Memory B cell (primary cell): ENCODE data around the gene DNAJC10.
"Not testable (repeated sequence)": the region's sequence is repeated elsewhere in the genome, so short reads cannot be mapped to it uniquely, and the experiment has no call there.

Experiments
- ATAC-seq: fragments of 150-1000 bp; cut with Tn5 transposase; 2 replicates; pipeline ENCODE4 v1.10.0; 2021; ENCODE audit warnings: low read depth, mild to moderate bottlenecking, moderate library complexity
- DNase-seq, 2 donors: peaks; one replicate each; pipeline ENCODE4 v3.0.0; 2022; ENCODE audit warnings: low spot score in 2 of 2
- H3K27ac Mint-ChIP-seq: one replicate; pipeline ENCODE4 v1.8.0; 2022; ENCODE audit warnings: mild to moderate bottlenecking, moderate library complexity, mixed read lengths
- H3K27me3 Mint-ChIP-seq: one replicate; pipeline ENCODE4 v1.8.0; 2022; ENCODE audit warnings: mixed read lengths
- H3K36me3 Mint-ChIP-seq: one replicate; pipeline ENCODE4 v1.8.0; 2022; ENCODE audit warnings: mild to moderate bottlenecking, mixed read lengths
- H3K4me1 Mint-ChIP-seq: one replicate; pipeline ENCODE4 v1.8.0; 2022; ENCODE audit warnings: mixed read lengths
- H3K4me3 Mint-ChIP-seq: one replicate; pipeline ENCODE4 v1.8.0; 2022; ENCODE audit warnings: mild to moderate bottlenecking, moderate library complexity, mixed read lengths
- H3K9me3 Mint-ChIP-seq: one replicate; pipeline ENCODE4 v1.8.0; 2022; ENCODE audit warnings: mixed read lengths

DNAJC10 gene

GRCh38 chr2:182740701-182741100 is 24.6 kb downstream of the DNAJC10 start:
- ATAC-seq (no peak), DNase-seq (no peak)
- Mint-ChIP-seq H3K36me3 (peaks cover 40% of the 10 kb centered on the region), H3K27ac (no peak overlapping the region), H3K9me3 (peaks cover 2% of the 10 kb centered on the region), H3K27me3 (no peaks in the 10 kb centered on the region), H3K4me1 (no peaks in the 10 kb centered on the region), H3K4me3 (no peak overlapping the region)

- no peaks in the 10 kb centered on the region for H3K27me3 Mint-ChIP-seq
- ATAC-seq = no peak
- peaks cover 47% of the 10 kb centered on the region for H3K36me3 Mint-ChIP-seq
- DNase-seq = no peak
- H3K27ac Mint-ChIP-seq = no peak overlapping the region
- H3K4me1 Mint-ChIP-seq = no peaks in the 10 kb centered on the region
- no peak overlapping the region for H3K4me3 Mint-ChIP-seq
- peaks cover 2% of the 10 kb centered on the region for H3K9me3 Mint-ChIP-seq
These were observed 25.6 kb downstream of the DNAJC10 start for GRCh38 chr2:182741620-182742019.

- no peak overlapping the region for H3K4me3 Mint-ChIP-seq
- no peaks in the 10 kb centered on the region for H3K27me3 Mint-ChIP-seq
- H3K9me3 Mint-ChIP-seq = peaks cover 2% of the 10 kb centered on the region
- DNase-seq (no peak), ATAC-seq (no peak)
- H3K36me3 Mint-ChIP-seq = peaks cover 37% of the 10 kb centered on the region
- H3K27ac Mint-ChIP-seq = peak overlapping the region; percentile 6
- no peaks in the 10 kb centered on the region for H3K4me1 Mint-ChIP-seq
These were observed 28.4 kb downstream of the DNAJC10 start for GRCh38 chr2:182744490-182744889.

- DNase-seq (no peak), ATAC-seq (no peak)
- Mint-ChIP-seq H3K9me3 (peaks cover 2% of the 10 kb centered on the region), H3K4me3 (no peak overlapping the region), H3K4me1 (peaks cover under 1% of the 10 kb centered on the region), H3K27ac (no peak overlapping the region), H3K27me3 (no peaks in the 10 kb centered on the region), H3K36me3 (peaks cover 41% of the 10 kb centered on the region)
These were observed 29.0 kb downstream of the DNAJC10 start for GRCh38 chr2:182745061-182745460.

GRCh38 chr2:182745894-182746293 is 29.8 kb downstream of the DNAJC10 start:
- H3K27me3 Mint-ChIP-seq, DNase-seq, H3K27ac Mint-ChIP-seq, H3K4me3 Mint-ChIP-seq, H3K4me1 Mint-ChIP-seq, ATAC-seq, H3K9me3 Mint-ChIP-seq: not testable (repeated sequence)
- H3K36me3 Mint-ChIP-seq = peaks cover 45% of the 10 kb centered on the region

GRCh38 chr2:182754231-182754630 is 38.2 kb downstream of the DNAJC10 start:
- DNase-seq = no peak
- H3K4me3 Mint-ChIP-seq = no peak overlapping the region
- no peak overlapping the region for H3K27ac Mint-ChIP-seq
- no peaks in the 10 kb centered on the region for H3K9me3 Mint-ChIP-seq
- peaks cover 7% of the 10 kb centered on the region for H3K4me1 Mint-ChIP-seq
- no peaks in the 10 kb centered on the region for H3K27me3 Mint-ChIP-seq
- peaks cover 33% of the 10 kb centered on the region for H3K36me3 Mint-ChIP-seq
- no peak for ATAC-seq

- H3K4me3 Mint-ChIP-seq = no peak overlapping the region
- ATAC-seq = no peak
- peak overlapping the region; percentile 47 for H3K27ac Mint-ChIP-seq
- H3K27me3 Mint-ChIP-seq = no peaks in the 10 kb centered on the region
- H3K9me3 Mint-ChIP-seq = no peaks in the 10 kb centered on the region
- H3K4me1 Mint-ChIP-seq = peaks cover 11% of the 10 kb centered on the region
- DNase-seq = no peak
- H3K36me3 Mint-ChIP-seq = peaks cover 36% of the 10 kb centered on the region
These were observed 42.3 kb downstream of the DNAJC10 start for GRCh38 chr2:182758379-182758778.

- Mint-ChIP-seq H3K27ac (peak overlapping the region; percentile 78), H3K27me3 (no peaks in the 10 kb centered on the region), H3K9me3 (no peaks in the 10 kb centered on the region), H3K4me1 (peaks cover 11% of the 10 kb centered on the region), H3K4me3 (no peak overlapping the region), H3K36me3 (peaks cover 56% of the 10 kb centered on the region)
- no peak for DNase-seq
- ATAC-seq = no peak
These were observed 45.8 kb downstream of the DNAJC10 start for GRCh38 chr2:182761903-182762302.

GRCh38 chr2:182763311-182763912 is 47.4 kb downstream of the DNAJC10 start:
- ATAC-seq (no peak), DNase-seq (no peak)
- Mint-ChIP-seq H3K27ac (no peak overlapping the region), H3K36me3 (peaks cover 62% of the 10 kb centered on the region), H3K4me3 (no peak overlapping the region), H3K4me1 (peaks cover 11% of the 10 kb centered on the region), H3K9me3 (peaks cover 2% of the 10 kb centered on the region), H3K27me3 (no peaks in the 10 kb centered on the region)

GRCh38 chr2:182766626-182767025 is 50.6 kb downstream of the DNAJC10 start:
- no peak for ATAC-seq
- Mint-ChIP-seq H3K36me3 (peaks cover 78% of the 10 kb centered on the region), H3K27me3 (no peaks in the 10 kb centered on the region), H3K27ac (no peak overlapping the region), H3K9me3 (peaks cover 7% of the 10 kb centered on the region), H3K4me3 (no peak overlapping the region), H3K4me1 (peaks cover 12% of the 10 kb centered on the region)
- DNase-seq = no peak

- Mint-ChIP-seq H3K9me3 (peaks cover 7% of the 10 kb centered on the region), H3K36me3 (peaks cover 80% of the 10 kb centered on the region), H3K27me3 (no peaks in the 10 kb centered on the region), H3K27ac (no peak overlapping the region), H3K4me1 (peaks cover 10% of the 10 kb centered on the region), H3K4me3 (no peak overlapping the region)
- ATAC-seq = no peak
- no peak for DNase-seq
These were observed 51.5 kb downstream of the DNAJC10 start for GRCh38 chr2:182767578-182767977.

GRCh38 chr2:182768950-182769349 is 52.9 kb downstream of the DNAJC10 start:
- ATAC-seq, DNase-seq, H3K9me3 Mint-ChIP-seq, H3K27me3 Mint-ChIP-seq, H3K4me3 Mint-ChIP-seq, H3K27ac Mint-ChIP-seq: not testable (repeated sequence)
- peaks cover 16% of the 10 kb centered on the region for H3K4me1 Mint-ChIP-seq
- H3K36me3 Mint-ChIP-seq = peaks cover 87% of the 10 kb centered on the region

GRCh38 chr2:182779323-182779722 is 63.3 kb downstream of the DNAJC10 start:
- ATAC-seq (no peak), DNase-seq (no peak)
- Mint-ChIP-seq H3K27me3 (no peaks in the 10 kb centered on the region), H3K9me3 (peaks cover 3% of the 10 kb centered on the region), H3K4me3 (no peak overlapping the region), H3K36me3 (peaks cover 32% of the 10 kb centered on the region), H3K4me1 (peaks cover 4% of the 10 kb centered on the region), H3K27ac (no peak overlapping the region)

- peaks cover 30% of the 10 kb centered on the region for H3K36me3 Mint-ChIP-seq
- H3K27me3 Mint-ChIP-seq, H3K4me1 Mint-ChIP-seq, DNase-seq, H3K27ac Mint-ChIP-seq, ATAC-seq, H3K4me3 Mint-ChIP-seq, H3K9me3 Mint-ChIP-seq: not testable (repeated sequence)
These were observed 65.0 kb downstream of the DNAJC10 start for GRCh38 chr2:182781099-182781498.

GRCh38 chr2:182782686-182783085 is 66.6 kb downstream of the DNAJC10 start:
- H3K36me3 Mint-ChIP-seq = peaks cover 30% of the 10 kb centered on the region
- not testable (repeated sequence) for ATAC-seq, H3K4me3 Mint-ChIP-seq, DNase-seq, H3K27ac Mint-ChIP-seq, H3K9me3 Mint-ChIP-seq, H3K27me3 Mint-ChIP-seq, H3K4me1 Mint-ChIP-seq
